Mesendoderm (in vitro differentiated cells): ENCODE measurements around the gene RAC3.

Experiments
- DNase-seq: peaks from one replicate; pipeline ENCODE4 v3.0.0; 2013
- H2AK5ac ChIP-seq: 2 replicates; pipeline ENCODE4 v1.6.1; 2013; ENCODE audit warnings: low read length, inconsistent platforms
- H2BK120ac ChIP-seq: 2 replicates; pipeline ENCODE4 v1.6.1; 2013; ENCODE audit warnings: low read depth, mild to moderate bottlenecking, low read length, moderate library complexity, mixed read lengths
- H2BK15ac ChIP-seq: replicated peaks from 2 replicates; pipeline ENCODE4 v1.6.1; 2013; ENCODE audit warnings: low read depth, mild to moderate bottlenecking, moderate library complexity
- H2BK5ac ChIP-seq: 2 replicates; pipeline ENCODE4 v1.6.1; 2013; ENCODE audit warnings: low read length, inconsistent platforms
- H3K18ac ChIP-seq: 2 replicates; pipeline ENCODE4 v1.6.1; 2013; ENCODE audit warnings: mild to moderate bottlenecking, low read length, mixed read lengths
- H3K23ac ChIP-seq: one replicate; pipeline ENCODE4 v1.6.1; 2013; ENCODE audit warnings: low read length
- H3K27ac ChIP-seq: 2 replicates; pipeline ENCODE4 v1.5.1; 2013; ENCODE audit warnings: low read depth, mild to moderate bottlenecking, inconsistent platforms, low read length, moderate library complexity
- H3K27me3 ChIP-seq: 2 replicates; pipeline ENCODE4 v1.6.1; 2013; ENCODE audit warnings: low read length, control low read depth, mild to moderate bottlenecking, inconsistent platforms; ENCODE audit not compliant: insufficient read depth, poor library complexity
- H3K36me3 ChIP-seq: 2 replicates; pipeline ENCODE4 v1.6.1; 2013; ENCODE audit warnings: low read length, inconsistent platforms; ENCODE audit not compliant: control insufficient read depth, insufficient read depth
- H3K4ac ChIP-seq: one replicate; pipeline ENCODE4 v1.6.1; 2013; ENCODE audit warnings: low read depth, mild to moderate bottlenecking, low read length, moderate library complexity
- H3K4me1 ChIP-seq: 2 replicates; pipeline ENCODE4 v1.6.1; 2013; ENCODE audit warnings: low read depth, low read length, inconsistent platforms; ENCODE audit not compliant: control insufficient read depth
- H3K4me2 ChIP-seq: 2 replicates; pipeline ENCODE4 v1.6.1; 2013; ENCODE audit warnings: low read length
- H3K4me3 ChIP-seq: 2 replicates; pipeline ENCODE4 v1.5.1; 2013; ENCODE audit warnings: mild to moderate bottlenecking, low read length
- H3K56ac ChIP-seq: one replicate; pipeline ENCODE4 v1.6.1; 2013; ENCODE audit warnings: low read length
- H3K79me1 ChIP-seq: 2 replicates; pipeline ENCODE4 v1.6.1; 2013; ENCODE audit warnings: low read length, inconsistent platforms
- H3K79me2 ChIP-seq: 2 replicates; pipeline ENCODE4 v1.6.1; 2013; ENCODE audit warnings: mild to moderate bottlenecking, low read length; ENCODE audit not compliant: control insufficient read depth, insufficient read depth
- H3K9ac ChIP-seq: 2 replicates; pipeline ENCODE4 v1.6.1; 2013; ENCODE audit warnings: low read length, inconsistent platforms
- H4K5ac ChIP-seq: one replicate; pipeline ENCODE4 v1.6.1; 2013; ENCODE audit warnings: low read length
- H4K8ac ChIP-seq: one replicate; pipeline ENCODE4 v1.6.1; 2013; ENCODE audit warnings: low read depth, mild to moderate bottlenecking, control low read depth, low read length, moderate library complexity
- WGBS: extraction: QIAGEN DNeasy Blood & Tissue Kit; methylation state at CpG from one replicate; pipeline ENCODE4 v1.1.7; 2013; ENCODE audit warnings: low lambda C conversion rate, missing lambda C conversion rate; ENCODE audit not compliant: insufficient coverage; ENCODE audit errors: extremely low coverage; 5-methylcytosine and 5-hydroxymethylcytosine counted together

The RAC3 gene

GRCh38 chr17:82024859-82025258, 6.6 kb upstream of the RAC3 start:
- H3K4me2 ChIP-seq: no peak overlapping the region
- no peaks in the 10 kb centered on the region for H3K27me3 ChIP-seq
- H3K27ac ChIP-seq: no peak overlapping the region
- no peak overlapping the region for H2BK5ac ChIP-seq
- no peak overlapping the region for H2BK120ac ChIP-seq
- no peak overlapping the region for H3K9ac ChIP-seq
- H3K36me3 ChIP-seq: no peaks in the 10 kb centered on the region
- H4K8ac ChIP-seq: no peak overlapping the region
- H3K4me3 ChIP-seq: no peak overlapping the region
- DNase-seq: no peak
- no peaks in the 10 kb centered on the region for H3K4me1 ChIP-seq
- H3K79me1 ChIP-seq: peaks cover 8% of the 10 kb centered on the region
- no peak overlapping the region for H3K23ac ChIP-seq
- no peak overlapping the region for H3K4ac ChIP-seq
- H4K5ac ChIP-seq: no peak overlapping the region
- no CpG with 5 or more reads among the region's 17 CpGs for WGBS
- peaks cover 8% of the 10 kb centered on the region for H3K79me2 ChIP-seq
- H2BK15ac ChIP-seq: no peak overlapping the region
- no peak overlapping the region for H2AK5ac ChIP-seq
- no peak overlapping the region for H3K56ac ChIP-seq
- no peak overlapping the region for H3K18ac ChIP-seq

- Histone ChIP-seq H3K36me3 (no peaks in the 10 kb centered on the region), H3K27ac (no peak overlapping the region), H2BK120ac (no peak overlapping the region), H4K5ac (no peak overlapping the region), H3K79me1 (peaks cover 8% of the 10 kb centered on the region), H3K4me2 (no peak overlapping the region), H3K23ac (no peak overlapping the region), H3K4me3 (no peak overlapping the region), H3K79me2 (peaks cover 8% of the 10 kb centered on the region), H2BK15ac (no peak overlapping the region), H2AK5ac (no peak overlapping the region), H2BK5ac (no peak overlapping the region), H3K56ac (no peak overlapping the region), H3K27me3 (no peaks in the 10 kb centered on the region), H3K18ac (no peak overlapping the region), H3K4ac (no peak overlapping the region), H3K9ac (no peak overlapping the region), H4K8ac (no peak overlapping the region), H3K4me1 (no peaks in the 10 kb centered on the region)
- no peak for DNase-seq
- no CpG with 5 or more reads among the region's 25 CpGs for WGBS
Measured at GRCh38 chr17:82025401-82026107, 5.9 kb upstream of the RAC3 start.

DNA sequence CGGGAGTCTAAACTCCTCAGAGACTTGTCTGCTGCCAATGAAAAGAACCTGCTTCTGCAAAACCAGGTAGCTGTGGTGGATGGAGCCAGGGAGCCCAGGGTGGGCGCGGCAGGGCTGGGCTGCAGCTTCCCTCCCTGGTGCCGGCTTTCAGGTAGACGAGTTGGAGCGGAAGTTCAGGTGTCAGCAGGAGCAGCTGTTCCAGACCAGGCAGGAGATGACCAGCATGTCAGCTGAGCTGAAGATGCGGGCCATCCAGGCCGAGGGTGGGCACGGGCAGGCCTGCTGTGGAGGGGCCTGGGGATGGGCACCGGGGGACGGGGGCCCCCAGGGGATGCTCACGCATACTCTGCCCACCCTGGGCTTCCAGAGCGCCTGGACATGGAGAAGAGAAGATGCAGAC, 3.2 kb upstream of the RAC3 start:
- H2AK5ac ChIP-seq: no peak overlapping the region
- H3K79me2 ChIP-seq: no peaks in the 10 kb centered on the region
- no peak overlapping the region for H3K4ac ChIP-seq
- H3K4me1 ChIP-seq: no peaks in the 10 kb centered on the region
- no peak overlapping the region for H2BK5ac ChIP-seq
- DNase-seq: no peak
- H4K5ac ChIP-seq: no peak overlapping the region
- no peak overlapping the region for H3K4me2 ChIP-seq
- H3K79me1 ChIP-seq: no peaks in the 10 kb centered on the region
- H3K18ac ChIP-seq: no peak overlapping the region
- H3K27ac ChIP-seq: no peak overlapping the region
- no peak overlapping the region for H4K8ac ChIP-seq
- H3K36me3 ChIP-seq: no peaks in the 10 kb centered on the region
- no CpG with 5 or more reads among the region's 13 CpGs for WGBS
- H3K4me3 ChIP-seq: no peak overlapping the region
- no peak overlapping the region for H3K56ac ChIP-seq
- H2BK120ac ChIP-seq: no peak overlapping the region
- no peak overlapping the region for H2BK15ac ChIP-seq
- H3K9ac ChIP-seq: no peak overlapping the region
- H3K23ac ChIP-seq: no peak overlapping the region
- H3K27me3 ChIP-seq: no peaks in the 10 kb centered on the region

GRCh38 chr17:82028966-82029365, 2.5 kb upstream of the RAC3 start:
- no peaks in the 10 kb centered on the region for H3K4me1 ChIP-seq
- no peak overlapping the region for H2BK15ac ChIP-seq
- no peaks in the 10 kb centered on the region for H3K79me2 ChIP-seq
- no peak overlapping the region for H3K4me3 ChIP-seq
- no peak overlapping the region for H4K8ac ChIP-seq
- H2AK5ac ChIP-seq: no peak overlapping the region
- no peak overlapping the region for H3K23ac ChIP-seq
- no peaks in the 10 kb centered on the region for H3K79me1 ChIP-seq
- H2BK120ac ChIP-seq: no peak overlapping the region
- WGBS: no CpG with 5 or more reads among the region's 9 CpGs
- no peak overlapping the region for H3K4me2 ChIP-seq
- H3K27ac ChIP-seq: no peak overlapping the region
- no peaks in the 10 kb centered on the region for H3K36me3 ChIP-seq
- no peak overlapping the region for H2BK5ac ChIP-seq
- H3K18ac ChIP-seq: no peak overlapping the region
- no peak overlapping the region for H3K4ac ChIP-seq
- no peak overlapping the region for H3K56ac ChIP-seq
- no peaks in the 10 kb centered on the region for H3K27me3 ChIP-seq
- H4K5ac ChIP-seq: no peak overlapping the region
- no peak for DNase-seq
- H3K9ac ChIP-seq: no peak overlapping the region

DNA sequence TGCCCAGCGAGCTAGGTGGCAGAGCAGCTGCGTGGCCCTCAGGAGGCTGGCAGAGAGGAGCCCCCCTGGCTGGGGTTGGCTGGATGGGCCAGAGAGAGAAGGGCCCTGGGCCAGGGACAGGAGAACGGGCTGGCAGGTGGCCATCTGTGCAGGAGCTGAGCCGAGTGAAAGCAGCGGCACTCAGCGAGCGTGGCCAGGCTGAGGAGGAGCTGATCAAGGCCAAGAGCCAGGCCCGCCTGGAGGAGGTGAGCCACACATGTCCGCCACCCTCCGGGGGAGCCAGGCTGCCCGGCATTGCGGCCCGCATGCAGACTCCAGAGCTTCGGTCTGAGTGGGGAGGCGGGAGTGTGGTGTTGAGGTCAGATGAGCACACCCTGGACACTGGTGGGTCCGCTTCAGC, 2.1 kb upstream of the RAC3 start:
- Histone ChIP-seq H3K4me1 (no peaks in the 10 kb centered on the region), H4K8ac (no peak overlapping the region), H3K4me3 (no peak overlapping the region), H3K36me3 (no peaks in the 10 kb centered on the region), H3K27me3 (no peaks in the 10 kb centered on the region), H2BK120ac (no peak overlapping the region), H2BK5ac (no peak overlapping the region), H3K18ac (no peak overlapping the region), H4K5ac (no peak overlapping the region), H2BK15ac (no peak overlapping the region), H3K79me1 (no peaks in the 10 kb centered on the region), H3K4ac (no peak overlapping the region), H3K23ac (no peak overlapping the region), H2AK5ac (no peak overlapping the region), H3K9ac (no peak overlapping the region), H3K27ac (no peak overlapping the region), H3K56ac (no peak overlapping the region), H3K79me2 (no peaks in the 10 kb centered on the region), H3K4me2 (no peak overlapping the region)
- no peak for DNase-seq
- no CpG with 5 or more reads among the region's 16 CpGs for WGBS

DNA sequence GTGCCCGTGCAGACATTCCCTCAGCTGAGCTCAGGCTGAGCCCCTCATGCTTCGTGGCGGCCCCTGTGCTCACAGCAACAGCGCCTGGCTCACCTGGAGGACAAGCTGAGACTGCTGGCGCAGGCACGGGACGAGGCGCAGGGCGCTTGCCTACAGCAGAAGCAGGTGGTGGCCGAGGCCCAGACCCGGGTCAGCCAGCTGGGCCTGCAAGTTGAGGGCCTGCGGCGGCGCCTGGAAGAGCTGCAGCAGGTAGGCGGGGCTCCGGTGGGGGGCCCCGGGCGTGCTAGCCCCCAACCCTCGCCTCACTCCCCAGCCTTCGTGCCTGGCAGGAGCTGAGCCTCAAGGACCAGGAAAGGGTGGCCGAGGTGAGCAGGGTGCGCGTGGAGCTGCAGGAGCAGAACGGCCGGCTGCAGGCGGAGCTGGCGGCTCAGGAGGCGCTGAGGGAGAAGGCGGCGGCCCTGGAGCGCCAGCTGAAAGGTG, 1.4 kb upstream of the RAC3 start:
- Histone ChIP-seq H2AK5ac (no peak overlapping the region), H4K5ac (no peak overlapping the region)

More for the DNA sequence above, 1.4 kb upstream of the RAC3 start:
- no CpG with 5 or more reads among the region's 31 CpGs for WGBS
- H3K9ac ChIP-seq: no peak overlapping the region
- no peak overlapping the region for H3K56ac ChIP-seq
- no peaks in the 10 kb centered on the region for H3K36me3 ChIP-seq
- no peak overlapping the region for H3K4ac ChIP-seq
- no peak overlapping the region for H3K18ac ChIP-seq
- no peaks in the 10 kb centered on the region for H3K79me1 ChIP-seq
- H3K27me3 ChIP-seq: no peaks in the 10 kb centered on the region
- no peak overlapping the region for H2BK5ac ChIP-seq
- H3K4me1 ChIP-seq: no peaks in the 10 kb centered on the region
- no peaks in the 10 kb centered on the region for H3K79me2 ChIP-seq
- no peak overlapping the region for H3K23ac ChIP-seq
- H3K27ac ChIP-seq: no peak overlapping the region
- DNase-seq: no peak
- no peak overlapping the region for H4K8ac ChIP-seq
- no peak overlapping the region for H2BK120ac ChIP-seq
- no peak overlapping the region for H2BK15ac ChIP-seq
- no peak overlapping the region for H3K4me3 ChIP-seq
- H3K4me2 ChIP-seq: no peak overlapping the region
